Measurements from ENCODE around the gene THUMPD3.

GRCh38 chr3:9347887-9348286 lies 15.0 kb upstream of the THUMPD3 start:
- TF ChIP-seq POLR2AphosphoS5 (IDR thresholded peaks at IDR 0.05; ENCODE audit: borderline replicate concordance, low read depth, low read length) (no peak), FOXP2 (optimal IDR thresholded peaks at IDR 0.05; ENCODE audit: control extremely low read depth, extremely low read length, insufficient read depth) (no peak)
